Caco-2 (cell line): ENCODE data around the gene DAB2IP. TPM values are rescaled to one million over a fixed set of nuclear protein-coding genes. Genes with fewer than 3 reads are reported as not detected.
"Not testable (repeated sequence)": the region's sequence is repeated elsewhere in the genome, so short reads cannot be mapped to it uniquely, and the experiment has no call there.

Experiments
- BruUV-seq: library from RNA; stranded (reverse); fragments of 400-500 nt; replicated peaks from 2 replicates; lab custom pipeline; 2021; lab: Mats Ljungman, UMichigan
- CTCF ChIA-PET: fragments of 300-600 bp; sonication (Branson Sonifier 250); formaldehyde crosslinking; loops from one replicate; lab custom pipeline; 2022; ENCODE audit warnings: antibody characterized with exemption; lab: Charles Lee
- POLR2A ChIA-PET: fragments of 300-600 bp; sonication (Branson Sonifier 250); formaldehyde crosslinking; loops from one replicate; lab custom pipeline; 2022; ENCODE audit warnings: antibody characterized with exemption; lab: Charles Lee
- DNase-seq, 2 experiments: peaks; one replicate each; pipeline versions ENCODE4 v3.0.0 to v3.0.0-alpha.2; 2020 to 2022
- H3K27me3 ChIP-seq: replicated peaks from 2 replicates; pipeline ENCODE4 v1.6.0; 2011; ENCODE audit warnings: low read length; ENCODE audit not compliant: control insufficient read depth, insufficient read depth
- H3K36me3 ChIP-seq: 2 replicates; pipeline ENCODE4 v1.5.1; 2011; ENCODE audit warnings: low read length; ENCODE audit not compliant: control insufficient read depth, insufficient read depth
- H3K4me1 ChIP-seq: fragments of 250-450 bp; sonication (Bioruptor Pico); 2 replicates; pipeline ENCODE4 v1.5.1; 2020; ENCODE audit warnings: mild to moderate bottlenecking
- H3K4me3 ChIP-seq: 2 replicates; pipeline ENCODE4 v1.5.1; 2011; ENCODE audit warnings: low read depth, mild to moderate bottlenecking, control low read depth, low read length
- H3K9me3 ChIP-seq: fragments of 250-450 bp; sonication (Bioruptor Pico); 2 replicates; pipeline ENCODE4 v1.5.1; 2020; ENCODE audit warnings: mild to moderate bottlenecking, moderate library complexity
- H3K27ac Mint-ChIP-seq: one replicate; pipeline ENCODE4 v1.8.0; 2022; ENCODE audit warnings: mixed read lengths; ENCODE audit not compliant: unreplicated experiment
- H3K27me3 Mint-ChIP-seq: one replicate; pipeline ENCODE4 v1.8.0; 2022; ENCODE audit warnings: mixed read lengths; ENCODE audit not compliant: insufficient read depth, unreplicated experiment
- H3K36me3 Mint-ChIP-seq: one replicate; pipeline ENCODE4 v1.8.0; 2022; ENCODE audit warnings: mild to moderate bottlenecking, mixed read lengths; ENCODE audit not compliant: insufficient read depth, unreplicated experiment
- H3K4me1 Mint-ChIP-seq: one replicate; pipeline ENCODE4 v1.8.0; 2022; ENCODE audit warnings: low read depth, mixed read lengths; ENCODE audit not compliant: unreplicated experiment
- H3K4me3 Mint-ChIP-seq: one replicate; pipeline ENCODE4 v1.8.0; 2022; ENCODE audit warnings: mild to moderate bottlenecking, moderate library complexity, mixed read lengths; ENCODE audit not compliant: unreplicated experiment
- H3K9me3 Mint-ChIP-seq: one replicate; pipeline ENCODE4 v1.8.0; 2022; ENCODE audit warnings: mixed read lengths; ENCODE audit not compliant: unreplicated experiment
- CTCF ChIP-seq, 2 experiments: fragments of 200-600 bp in 1 of 2; IDR thresholded peaks; 1 replicate in 1 of 2; 2 replicates in 1 of 2; pipeline versions ENCODE4 v1.5.1 to v1.8.0; 2011 to 2022; ENCODE audit warnings: antibody characterized with exemption in 1 of 2, control low read depth in 1 of 2, inconsistent platforms in 1 of 2, low read depth in 1 of 2, low read length in 1 of 2, mild to moderate bottlenecking in 1 of 2, moderate library complexity in 1 of 2; ENCODE audit not compliant: insufficient read depth in 1 of 2, severe bottlenecking in 1 of 2, unreplicated experiment in 1 of 2
- intact Hi-C: fragments of 100-400 bp; cut with micrococcal nuclease; formaldehyde crosslinking; loops from one replicate; pipeline ENCODE4 v1.10.0; 2022; ENCODE audit not compliant: unreplicated experiment
- total RNA-seq: library from RNA; stranded (reverse); gene quantifications from 2 replicates; pipeline ENCODE4 v1.2.3, GENCODE V29; 2022

Gene DAB2IP
- total RNA-seq, 1 experiment from 2014 or later, result 26.0 TPM

DNA sequence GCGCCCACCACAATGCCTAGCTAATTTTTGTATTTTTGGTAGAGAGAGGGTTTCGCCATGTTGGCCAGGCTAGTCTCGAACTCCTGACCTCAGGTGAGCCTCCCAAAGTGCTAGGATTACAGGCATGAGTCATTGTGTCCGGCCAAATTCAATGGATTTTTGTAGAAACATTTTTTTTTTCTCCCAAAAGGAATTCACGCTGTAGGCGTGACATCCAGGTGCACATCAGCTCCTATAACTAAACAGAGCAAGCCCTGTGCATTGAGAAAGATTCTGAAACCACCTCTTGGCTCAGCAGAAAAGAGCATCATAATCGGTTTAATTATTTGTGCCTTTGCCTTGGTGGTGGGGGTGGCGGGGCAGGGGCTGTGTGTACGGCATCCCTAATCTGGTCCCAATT lies 32.9 kb upstream of the DAB2IP start:
- Mint-ChIP-seq H3K27me3 (no peaks in the 10 kb centered on the region), H3K9me3 (no peaks in the 10 kb centered on the region), H3K4me1 (peaks cover 10% of the 10 kb centered on the region), H3K27ac (no peak overlapping the region), H3K36me3 (no peaks in the 10 kb centered on the region), H3K4me3 (no peak overlapping the region)
- no TSS peak for BruUV-seq
- intact Hi-C loops, result no loop called here
- ChIA-PET CTCF (no interaction called here), POLR2A (interaction anchor here (0.6 kb wide), 1 partner anchor 684 kb away, joined by 3 read pairs; no protein-coding TSS in a partner anchor)
- Histone ChIP-seq H3K4me3 (no peak overlapping the region), H3K9me3 (no peaks in the 10 kb centered on the region), H3K27me3 (no peaks in the 10 kb centered on the region), H3K4me1 (no peaks in the 10 kb centered on the region; the same call in 1 of the 2 replicates), H3K36me3 (no peaks in the 10 kb centered on the region)
- DNase-seq, result no peak
- TF ChIP-seq CTCF (IDR thresholded peaks at IDR 0.05; ENCODE audit: insufficient read depth in 1 of 2, low read depth in 1 of 2, low read length in 1 of 2, severe bottlenecking in 1 of 2, unreplicated experiment in 1 of 2), result no peak

GRCh38 chr9:121618910-121619309 lies 32.5 kb upstream of the DAB2IP start:
- H3K4me3 Mint-ChIP-seq, intact Hi-C loops, H3K36me3 ChIP-seq, H3K4me3 ChIP-seq, CTCF ChIA-PET, H3K4me1 ChIP-seq, DNase-seq, H3K27me3 Mint-ChIP-seq, H3K36me3 Mint-ChIP-seq, H3K9me3 Mint-ChIP-seq, BruUV-seq, H3K27me3 ChIP-seq, H3K27ac Mint-ChIP-seq, H3K9me3 ChIP-seq: not testable (repeated sequence)
- peaks cover 10% of the 10 kb centered on the region for H3K4me1 Mint-ChIP-seq
- POLR2A ChIA-PET, result interaction anchor here (0.6 kb wide), 1 partner anchor 685 kb away, joined by 3 read pairs; no protein-coding TSS in a partner anchor

GRCh38 chr9:121619545-121620324 lies 31.7 kb upstream of the DAB2IP start:
- Mint-ChIP-seq H3K9me3 (no peaks in the 10 kb centered on the region), H3K4me3 (no peak overlapping the region), H3K4me1 (peaks cover 10% of the 10 kb centered on the region), H3K36me3 (no peaks in the 10 kb centered on the region), H3K27ac (no peak overlapping the region), H3K27me3 (no peaks in the 10 kb centered on the region)
- DNase-seq, result no peak
- intact Hi-C loops, result no loop called here
- Histone ChIP-seq H3K4me3 (no peak overlapping the region), H3K4me1 (no peaks in the 10 kb centered on the region; the same call in 1 of the 2 replicates), H3K9me3 (no peaks in the 10 kb centered on the region), H3K36me3 (no peaks in the 10 kb centered on the region), H3K27me3 (no peaks in the 10 kb centered on the region)
- no TSS peak for BruUV-seq
- POLR2A ChIA-PET, result no interaction called here
- CTCF ChIA-PET, result interaction anchor here (1.2 kb wide), 1 partner anchor 8 kb away, joined by 3 read pairs; no protein-coding TSS in a partner anchor
- no peak for TF ChIP-seq CTCF (IDR thresholded peaks at IDR 0.05; ENCODE audit: insufficient read depth in 1 of 2, low read depth in 1 of 2, low read length in 1 of 2, severe bottlenecking in 1 of 2, unreplicated experiment in 1 of 2)
